Neutrophil (primary cell): ENCODE results near the gene ATP5F1E.

Experiments
- H3K27ac ChIP-seq: fragments of 200-600 bp; sonication (generic); 2 replicates; pipeline ENCODE4 v1.5.1; 2016; ENCODE audit warnings: mild to moderate bottlenecking, moderate library complexity
- H3K27me3 ChIP-seq: fragments of 200-600 bp; sonication (generic); 2 replicates; pipeline ENCODE4 v1.6.0; 2016; ENCODE audit warnings: mild to moderate bottlenecking
- H3K36me3 ChIP-seq: fragments of 200-600 bp; sonication (generic); 2 replicates; pipeline ENCODE4 v1.5.1; 2017
- H3K4me1 ChIP-seq, 2 experiments: fragments of 200-600 bp in 1 of 2; sonication (generic) in 1 of 2; 1 replicate in 1 of 2; 2 replicates in 1 of 2; pipeline versions ENCODE4 v1.5.1 to v1.6.1; 2013 to 2016; ENCODE audit warnings: low read depth in 1 of 2, low read length in 1 of 2, mild to moderate bottlenecking in 1 of 2, moderate library complexity in 1 of 2; ENCODE audit not compliant: control insufficient read depth in 1 of 2, insufficient read depth in 1 of 2
- H3K4me3 ChIP-seq, 2 experiments: fragments of 200-600 bp in 1 of 2; sonication (generic) in 1 of 2; 1 replicate in 1 of 2; 2 replicates in 1 of 2; pipeline ENCODE4 v1.5.1; 2013 to 2016; ENCODE audit warnings: low read depth in 1 of 2, low read length in 1 of 2, mild to moderate bottlenecking in 1 of 2, moderate library complexity in 1 of 2
- H3K9me3 ChIP-seq: fragments of 200-600 bp; sonication (generic); 2 replicates; pipeline ENCODE4 v1.5.1; 2016
- CTCF ChIP-seq: fragments of 200-600 bp; sonication (generic); IDR thresholded peaks from 2 replicates; pipeline ENCODE4 v1.5.1; 2016; ENCODE audit warnings: antibody characterized with exemption

The ATP5F1E gene

GRCh38 chr20:59031564-59032022, 542 bp downstream of the ATP5F1E start:
- H3K4me1 ChIP-seq: peaks cover 37 to 38% of the 10 kb centered on the region in 2 experiments
- H3K27me3 ChIP-seq: no peaks in the 10 kb centered on the region
- peak overlapping the region; percentile 82 to 94 for H3K4me3 ChIP-seq
- peaks cover 67% of the 10 kb centered on the region for H3K36me3 ChIP-seq
- no peaks in the 10 kb centered on the region for H3K9me3 ChIP-seq
- no peak for TF ChIP-seq CTCF
- H3K27ac ChIP-seq: peak overlapping the region; percentile 93

GRCh38 chr20:59030911-59031563, 1.1 kb downstream of the ATP5F1E start:
- Histone ChIP-seq H3K9me3 (no peaks in the 10 kb centered on the region), H3K27me3 (no peaks in the 10 kb centered on the region), H3K4me3 (peak overlapping the region; percentile 82 to 94), H3K36me3 (peaks cover 68% of the 10 kb centered on the region), H3K27ac (peak overlapping the region; percentile 93), H3K4me1 (peaks cover 37 to 38% of the 10 kb centered on the region in 2 experiments)
- no peak for TF ChIP-seq CTCF

- H3K36me3 ChIP-seq: peaks cover 68% of the 10 kb centered on the region
- H3K27me3 ChIP-seq: no peaks in the 10 kb centered on the region
- no peak overlapping the region for H3K4me3 ChIP-seq
- no peaks in the 10 kb centered on the region for H3K9me3 ChIP-seq
- TF ChIP-seq CTCF: no peak
- no peak overlapping the region for H3K27ac ChIP-seq
- H3K4me1 ChIP-seq: peaks cover 37 to 38% of the 10 kb centered on the region in 2 experiments
Measured at GRCh38 chr20:59028812-59029211, 3.3 kb downstream of the ATP5F1E start.

GRCh38 chr20:59027741-59028320, 4.3 kb downstream of the ATP5F1E start:
- no peak for TF ChIP-seq CTCF
- Histone ChIP-seq H3K4me3 (no peak overlapping the region), H3K36me3 (peaks cover 76% of the 10 kb centered on the region), H3K27ac (no peak overlapping the region), H3K9me3 (no peaks in the 10 kb centered on the region), H3K4me1 (peaks cover 35 to 38% of the 10 kb centered on the region in 2 experiments), H3K27me3 (no peaks in the 10 kb centered on the region)

- peaks cover 80% of the 10 kb centered on the region for H3K36me3 ChIP-seq
- no peak overlapping the region for H3K27ac ChIP-seq
- H3K27me3 ChIP-seq: no peaks in the 10 kb centered on the region
- H3K4me3 ChIP-seq: no peak overlapping the region
- H3K9me3 ChIP-seq: no peaks in the 10 kb centered on the region
- H3K4me1 ChIP-seq: peaks cover 32 to 38% of the 10 kb centered on the region in 2 experiments
- TF ChIP-seq CTCF: no peak
Measured at GRCh38 chr20:59026904-59027740, 5.0 kb downstream of the ATP5F1E start.
